Head of caudate nucleus (tissue), 42 donors: ENCODE measurements around the gene LRRC8D.

ENCODE experiments used
- DNase-seq, 42 donors: peaks; one replicate each; pipeline versions ENCODE4 v3.0.0 to v3.0.0-alpha.2; 2020 to 2021; ENCODE audit warnings: mixed read lengths in 7 of 42
- intact Hi-C: fragments of 100-400 bp; cut with DNase I; formaldehyde crosslinking; loops from one replicate; pipeline ENCODE4 v1.15.0; 2022

LRRC8D gene

DNA sequence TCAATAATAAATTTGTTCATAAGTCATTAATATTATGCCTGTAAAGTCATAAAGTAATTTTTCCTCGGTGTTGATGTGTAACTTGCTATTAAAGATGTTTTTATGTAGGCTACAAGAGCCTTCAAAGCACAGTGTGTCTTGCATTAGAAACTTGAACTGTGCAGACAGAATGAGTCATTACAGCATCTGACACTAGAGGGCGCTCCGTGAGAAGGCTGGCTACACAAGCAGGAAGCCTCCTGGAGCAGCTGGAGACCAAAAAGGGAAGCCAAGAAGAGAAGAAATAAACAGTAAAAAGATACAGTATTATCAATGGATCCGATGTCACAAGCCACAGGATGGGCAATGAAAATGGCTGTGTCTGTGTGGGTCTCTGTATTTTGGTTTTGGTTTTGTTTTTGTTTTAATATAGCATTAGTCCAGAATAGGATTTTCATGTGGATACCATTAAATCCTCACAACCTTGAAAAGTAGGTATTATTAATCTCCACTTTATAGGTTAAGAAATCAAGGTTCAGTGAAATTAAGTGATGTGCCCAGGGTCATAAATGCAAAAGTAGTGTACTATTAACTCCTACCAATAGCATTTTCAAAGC lies 16.1 kb upstream of the LRRC8D start:
- intact Hi-C loops: loop anchor here (1.0 kb wide), 1 partner anchor 184 kb away; no protein-coding TSS in a partner anchor

DNA sequence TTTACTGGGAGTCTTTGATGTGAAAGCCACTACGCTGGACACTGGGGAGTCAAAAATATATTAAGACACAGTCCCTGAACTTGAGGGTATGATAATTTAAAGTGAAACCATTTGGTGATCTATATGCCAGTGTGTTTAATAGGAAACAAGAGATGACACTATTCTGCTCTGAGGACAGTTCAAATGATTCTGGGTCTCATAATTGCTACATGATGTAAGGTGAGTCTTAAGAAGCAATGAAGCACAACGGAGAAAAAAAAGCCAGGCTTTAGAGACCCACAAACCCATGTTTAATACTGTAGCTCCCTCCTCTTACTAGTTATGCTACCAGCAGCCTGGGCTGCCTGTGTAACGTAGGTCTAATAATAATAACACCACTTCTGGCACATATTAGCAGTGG lies 14.2 kb upstream of the LRRC8D start:
- no peak for DNase-seq
- intact Hi-C loops: no loop called here

More for the DNA sequence above, 16.1 kb upstream of the LRRC8D start:
- DNase-seq: peak; percentile 69 to 98 (median 93)

DNA sequence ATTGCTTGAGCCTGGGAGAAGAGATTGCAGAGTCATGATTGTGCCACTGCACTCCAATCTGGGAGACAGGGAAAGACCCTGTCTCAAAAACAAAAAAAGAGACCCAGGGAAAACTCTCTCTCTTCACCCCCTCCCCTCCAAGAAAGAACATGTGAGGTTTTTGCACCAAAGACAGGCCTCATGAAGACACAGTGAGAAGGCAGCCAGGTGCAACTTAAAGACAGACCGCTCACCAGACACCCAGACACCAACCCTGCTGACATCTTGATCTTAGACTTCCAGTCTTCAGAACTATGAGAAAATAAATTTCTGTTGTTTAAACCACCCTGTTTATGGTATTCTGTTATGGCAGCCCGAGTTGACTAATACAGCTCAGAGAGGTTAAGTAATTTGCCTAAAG lies 13.3 kb upstream of the LRRC8D start:
- intact Hi-C loops: no loop called here
- DNase-seq: no peak

DNA sequence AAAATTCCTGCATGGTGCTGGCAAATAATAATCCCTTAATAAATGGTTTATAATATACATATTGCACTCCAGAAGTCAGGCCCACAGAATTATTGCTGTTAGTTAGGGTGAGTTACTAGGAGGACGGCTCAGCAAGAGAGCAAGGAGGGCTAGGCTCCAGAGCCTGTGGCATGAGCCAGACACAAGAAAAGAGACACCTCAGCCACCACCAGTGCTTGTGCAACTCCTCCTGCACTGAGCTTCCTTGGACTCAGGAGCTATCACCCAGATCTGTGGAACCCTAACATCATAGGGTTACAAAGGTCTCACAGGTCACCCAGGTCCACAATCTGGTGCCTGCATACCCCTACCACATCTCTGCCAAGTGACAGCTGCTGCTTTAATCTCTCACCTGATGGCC lies 12.8 kb upstream of the LRRC8D start:
- intact Hi-C loops: no loop called here
- no peak for DNase-seq

DNA sequence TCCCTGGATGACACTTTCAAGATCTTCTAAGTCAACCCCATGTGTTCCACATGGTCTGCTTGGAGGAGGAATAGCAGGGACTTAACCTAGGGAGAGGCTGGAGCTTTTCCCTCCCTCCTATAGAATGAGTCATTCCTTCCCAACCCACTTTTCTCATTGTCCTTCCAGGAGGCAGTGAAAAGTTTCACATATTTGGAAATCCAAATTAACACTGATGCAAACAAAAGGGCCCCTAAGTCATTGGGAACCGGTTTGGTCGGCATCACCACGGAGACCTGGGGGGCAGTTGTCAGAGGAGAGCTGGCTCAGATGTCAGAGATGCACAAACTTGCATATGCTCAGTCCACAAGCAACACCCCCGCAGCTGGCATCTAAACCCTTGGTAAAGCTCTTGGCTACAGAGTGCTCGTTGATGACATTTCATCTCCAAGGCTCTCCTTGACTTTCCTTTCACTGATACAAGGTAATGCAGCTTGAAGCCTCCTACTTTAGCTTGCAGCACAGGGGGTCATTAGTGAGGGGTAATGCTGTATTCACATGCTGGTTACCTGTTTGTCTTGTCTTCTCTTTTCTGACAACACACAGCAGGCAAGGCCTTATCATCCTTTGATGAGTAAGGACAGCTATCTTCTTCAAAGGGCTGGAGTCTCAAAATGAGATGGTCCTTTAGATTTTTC lies 12.3 kb upstream of the LRRC8D start:
- DNase-seq: no peak
- intact Hi-C loops: no loop called here

DNA sequence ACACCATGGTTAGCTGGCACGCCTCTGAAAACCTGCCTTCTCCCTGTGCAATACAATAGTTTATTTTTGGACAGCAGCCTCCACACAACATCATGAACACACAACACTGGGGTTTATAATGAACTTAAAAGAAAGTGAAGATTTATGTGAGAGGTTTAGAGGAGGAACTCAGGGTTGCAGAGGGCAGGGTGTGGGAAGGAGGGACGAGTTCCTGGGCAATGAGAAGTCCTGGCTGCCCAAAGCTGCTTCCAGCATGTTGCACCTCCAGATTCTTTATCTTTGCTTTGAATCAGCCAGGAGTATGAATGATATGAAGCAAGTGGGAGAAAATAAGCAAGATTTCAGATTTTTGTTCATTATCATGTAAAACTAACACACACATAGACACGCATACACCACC lies 11.3 kb upstream of the LRRC8D start:
- DNase-seq: no peak
- intact Hi-C loops: no loop called here

DNA sequence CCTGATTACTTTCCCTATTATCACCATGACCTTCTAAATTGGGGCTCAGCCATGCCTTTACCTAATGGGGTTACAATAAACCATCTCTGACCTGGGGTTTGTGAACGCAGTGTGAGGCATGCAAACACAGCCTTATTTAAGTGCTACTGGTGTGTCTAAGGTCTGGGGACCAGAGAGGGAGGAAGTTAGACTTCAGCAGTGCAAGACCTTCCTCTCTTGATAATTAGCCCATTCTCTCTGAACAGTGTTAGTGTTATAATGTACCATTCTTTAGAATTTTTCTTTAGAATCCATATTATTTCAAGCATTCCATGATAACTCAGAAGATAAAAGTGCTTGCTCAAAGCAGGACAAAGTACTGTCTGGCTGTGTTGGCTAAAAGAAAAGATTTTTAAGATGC lies 10.5 kb upstream of the LRRC8D start:
- DNase-seq: no peak
- intact Hi-C loops: no loop called here

DNA sequence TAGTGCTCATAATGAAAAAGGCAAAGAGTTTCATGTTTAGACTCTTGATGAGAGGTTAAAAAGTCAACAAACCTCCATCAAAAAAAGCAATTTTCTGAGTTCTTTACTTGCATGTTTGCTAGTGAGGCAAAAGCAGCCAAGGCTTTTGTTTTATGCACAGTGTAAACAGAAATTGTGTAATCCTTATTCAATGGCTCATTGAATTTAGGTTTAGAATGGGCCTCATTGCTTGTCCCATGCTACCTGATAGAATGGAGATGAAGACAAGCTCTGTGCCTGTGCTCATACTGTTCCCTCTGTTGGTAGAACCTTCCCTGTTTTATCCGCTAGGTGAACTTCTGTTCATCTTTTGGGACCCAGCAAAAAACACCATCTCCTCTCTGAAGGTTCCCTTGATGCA lies 10.0 kb upstream of the LRRC8D start:
- no peak for DNase-seq
- intact Hi-C loops: no loop called here

DNA sequence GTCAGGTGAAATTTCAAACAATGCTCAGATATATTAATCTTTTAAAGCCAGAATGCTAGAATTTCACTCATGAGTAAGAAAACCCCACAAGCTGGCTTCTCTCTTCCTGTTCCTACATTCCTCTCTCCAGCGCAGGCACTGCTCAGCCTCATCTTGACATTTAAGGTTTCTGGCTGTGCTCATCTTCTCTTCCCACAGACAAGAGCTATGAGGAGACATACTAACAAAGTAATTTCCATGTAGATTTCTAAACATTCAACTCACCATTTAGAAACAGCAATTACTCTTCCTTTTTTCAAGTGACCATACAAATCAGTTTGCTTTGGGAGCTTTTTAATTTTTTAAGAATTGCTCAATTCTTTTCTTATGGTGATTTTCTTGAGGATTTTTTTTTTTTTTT lies 7.8 kb upstream of the LRRC8D start:
- DNase-seq: peak in 11 of 42 donors; percentile 8 to 54 (median 30)
- intact Hi-C loops: no loop called here

DNA sequence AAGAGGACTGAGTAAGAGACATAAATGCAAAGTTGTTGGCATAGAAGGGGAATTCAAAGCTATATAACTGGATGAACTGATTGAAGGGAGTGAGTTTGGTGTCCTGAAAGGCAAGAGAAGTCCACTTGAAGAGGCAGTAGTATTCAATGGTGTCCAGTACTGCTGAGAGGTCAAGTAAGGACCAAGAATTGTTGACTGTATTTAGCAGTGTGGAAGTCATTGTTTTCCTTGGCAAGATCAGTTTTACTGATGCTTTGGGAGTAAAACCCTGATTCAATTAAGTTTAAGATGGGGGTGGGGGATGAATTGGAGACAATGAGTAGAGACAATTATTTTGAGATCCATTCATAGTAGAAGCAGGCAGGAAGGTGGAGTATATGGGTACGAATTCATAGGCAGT lies 5.8 kb upstream of the LRRC8D start:
- intact Hi-C loops: no loop called here
- DNase-seq: no peak

DNA sequence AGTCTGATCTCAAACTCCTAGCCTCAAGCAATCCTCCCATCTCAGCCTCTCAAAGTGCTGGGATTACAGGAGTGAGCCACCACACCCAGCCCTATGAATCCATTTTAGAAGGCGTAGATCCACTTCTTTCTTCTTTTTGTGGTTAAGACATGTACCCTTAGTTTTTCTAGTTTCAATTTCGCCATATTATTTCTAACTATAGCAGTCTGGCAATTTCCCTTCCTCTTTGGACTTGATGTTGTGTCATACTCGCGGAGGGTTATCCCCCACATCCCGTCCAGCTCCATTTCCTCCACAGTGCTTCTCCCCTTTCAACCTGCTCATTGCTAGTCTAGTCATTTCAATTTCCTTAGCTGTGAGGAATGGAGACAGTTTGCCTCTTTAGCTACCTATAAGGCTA lies 5.2 kb upstream of the LRRC8D start:
- intact Hi-C loops: no loop called here

DNA sequence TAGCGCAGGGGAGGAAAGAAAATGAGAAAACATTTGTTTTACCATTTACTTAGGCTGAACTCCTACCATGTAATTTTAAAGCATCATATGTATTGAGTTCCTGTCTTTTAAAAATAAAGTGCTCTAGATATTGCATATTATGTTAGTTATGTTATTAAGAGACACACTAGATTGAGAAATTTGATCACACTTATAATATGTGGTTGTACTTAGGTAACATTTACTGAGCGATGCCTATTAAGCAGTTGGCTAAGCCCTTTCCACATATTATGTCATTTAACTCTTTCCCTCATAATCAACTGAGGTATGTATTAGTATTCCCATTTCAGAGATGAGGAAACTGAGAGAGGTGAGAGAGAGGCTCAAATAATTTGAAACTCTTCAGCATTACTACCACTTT lies 4.5 kb upstream of the LRRC8D start:
- DNase-seq: no peak

More for the DNA sequence above, 5.2 kb upstream of the LRRC8D start:
- DNase-seq: no peak

DNA sequence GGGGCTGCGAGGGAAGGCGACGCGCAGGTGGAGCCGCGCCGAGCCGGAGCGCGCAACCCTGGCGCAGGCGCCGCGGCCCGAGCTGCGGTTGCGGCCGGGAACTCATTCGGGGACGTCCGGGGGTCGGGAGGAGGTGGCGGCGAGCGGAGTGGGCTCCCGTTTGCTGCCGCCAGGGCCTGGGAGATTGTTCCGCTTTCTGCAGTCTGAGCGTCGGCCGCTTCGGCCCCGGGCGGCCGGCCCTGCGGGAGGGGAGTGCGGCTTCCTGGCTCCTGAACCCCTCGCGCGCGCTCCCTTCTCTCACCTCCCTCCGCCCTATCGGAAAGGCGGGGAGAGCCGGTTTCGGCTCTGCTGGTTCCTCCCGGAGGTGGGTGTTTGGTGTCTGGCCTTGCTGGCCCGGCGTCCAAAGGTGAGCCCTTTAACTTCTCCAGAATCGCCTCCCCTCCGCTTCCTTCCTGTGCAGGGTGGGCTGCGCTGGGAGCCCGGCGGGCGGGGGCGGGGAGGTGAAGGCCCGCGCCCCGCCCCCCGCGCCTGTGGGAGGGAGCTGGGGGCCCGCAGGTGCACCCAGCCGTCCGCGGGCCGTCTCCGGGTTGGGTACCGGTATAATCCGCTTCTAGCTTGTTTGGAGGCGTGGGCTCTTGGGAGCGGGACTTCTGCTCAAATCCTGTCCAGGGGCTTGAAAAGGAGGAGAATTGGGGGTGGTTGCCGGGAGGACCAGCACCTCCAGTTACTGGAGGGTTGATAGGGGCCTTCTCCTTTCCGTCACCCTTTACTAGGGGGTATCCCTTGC lies 683 bp downstream of the LRRC8D start:
- intact Hi-C loops: no loop called here
- DNase-seq: peak in 37 of 42 donors; percentile 15 to 75 (median 48)

More for the DNA sequence above, 4.5 kb upstream of the LRRC8D start:
- intact Hi-C loops: no loop called here

DNA sequence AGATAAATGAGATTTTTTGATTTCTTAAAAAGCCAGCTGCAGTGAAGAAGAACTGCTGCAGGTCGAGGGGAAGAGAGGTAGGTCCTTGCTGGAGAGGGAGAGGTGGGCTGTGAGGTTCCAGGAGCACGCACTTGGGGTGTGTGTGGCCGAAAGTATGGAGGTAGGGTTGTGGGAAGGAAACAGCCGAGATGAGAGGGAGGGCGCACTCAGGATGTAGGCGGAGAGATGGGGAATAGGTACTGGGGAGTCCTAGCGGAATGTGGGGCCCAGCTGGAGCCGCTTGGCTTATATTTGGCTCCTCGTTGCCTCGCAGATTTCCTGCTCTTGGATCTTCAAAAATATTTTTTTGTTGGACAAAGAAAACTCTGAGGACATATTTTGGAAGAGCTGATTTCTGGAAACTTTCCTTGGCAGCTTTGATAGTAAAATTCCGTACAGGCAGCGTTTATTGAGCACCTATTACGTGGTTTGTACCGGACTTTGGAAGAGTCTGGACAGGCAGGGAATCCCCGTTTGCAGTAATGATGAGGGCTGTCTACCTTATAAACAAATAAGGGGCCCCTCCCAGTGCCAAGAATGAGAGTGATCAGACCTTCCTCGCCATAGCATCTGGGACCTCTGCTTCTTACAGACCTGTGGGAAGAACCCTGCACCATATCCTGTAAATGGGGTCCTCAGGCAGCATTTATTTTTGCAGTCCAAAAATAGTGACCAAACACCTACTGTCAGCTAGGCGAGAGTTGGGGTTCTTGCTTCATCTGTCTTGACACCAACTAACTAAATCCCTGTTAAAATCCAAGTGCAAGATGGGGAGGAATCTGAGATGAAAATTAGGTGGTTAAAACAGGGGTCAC lies 1.5 kb downstream of the LRRC8D start:
- intact Hi-C loops: no loop called here
- peak in 6 of 42 donors; percentile 13 to 65 (median 30) for DNase-seq

DNA sequence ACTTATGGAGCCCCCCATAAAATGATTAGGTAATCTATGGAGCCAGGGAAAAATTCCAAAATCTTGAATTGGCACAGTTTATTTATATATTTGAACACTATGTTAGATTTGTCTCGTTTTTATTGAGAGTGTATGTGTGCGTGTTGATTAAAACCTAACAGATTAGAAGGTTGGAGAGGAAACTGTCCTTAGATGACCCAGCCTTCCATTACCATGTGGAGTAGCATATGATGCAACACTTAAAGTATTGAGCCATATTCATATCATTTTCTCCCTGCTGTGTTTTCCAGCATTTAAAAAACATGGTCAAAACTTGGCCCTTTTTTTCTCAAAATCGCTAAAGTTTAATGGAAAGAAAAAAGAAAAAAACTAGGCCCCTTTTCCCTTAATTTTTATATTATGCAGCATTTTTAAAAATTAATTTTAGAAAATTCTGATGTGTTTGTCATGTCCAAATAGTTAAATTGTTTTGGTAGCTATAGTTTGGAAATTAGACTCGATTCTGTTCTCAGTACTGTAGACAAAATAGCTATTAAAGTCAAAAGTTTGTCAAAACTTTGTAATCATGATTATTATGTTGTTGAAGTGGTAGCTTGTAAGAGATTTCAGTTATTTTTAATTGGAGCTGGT lies 2.3 kb downstream of the LRRC8D start:
- no peak for DNase-seq
- intact Hi-C loops: no loop called here

DNA sequence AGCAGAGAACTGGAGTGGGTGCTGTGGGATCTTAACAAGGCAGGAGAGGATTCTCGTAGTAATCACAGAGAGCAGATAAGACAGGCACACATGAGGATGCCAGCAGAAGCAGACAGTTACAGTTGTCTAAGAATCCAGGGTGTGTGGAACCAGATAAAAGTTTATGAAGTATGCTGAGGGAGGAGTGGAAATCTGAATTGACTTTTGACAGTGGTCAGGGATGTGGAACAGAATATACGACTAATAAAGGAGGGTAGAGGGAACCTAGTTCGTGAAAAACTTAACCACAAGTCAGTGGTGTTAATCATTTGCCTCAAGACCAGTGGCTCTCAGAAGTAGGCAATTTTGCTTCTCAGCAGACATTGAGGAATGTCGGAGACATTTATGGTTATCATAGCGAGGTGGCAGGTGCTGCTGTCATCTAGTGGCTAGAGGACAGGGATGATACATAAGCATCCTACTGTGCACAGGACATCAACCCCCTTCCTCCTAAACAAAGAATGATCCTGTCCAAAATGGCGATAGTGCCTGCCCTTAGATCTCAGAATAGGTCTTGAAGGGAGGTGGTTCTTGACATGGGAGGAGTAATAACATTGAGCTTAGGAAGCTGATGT lies 3.0 kb downstream of the LRRC8D start:
- intact Hi-C loops: no loop called here
- no peak for DNase-seq

DNA sequence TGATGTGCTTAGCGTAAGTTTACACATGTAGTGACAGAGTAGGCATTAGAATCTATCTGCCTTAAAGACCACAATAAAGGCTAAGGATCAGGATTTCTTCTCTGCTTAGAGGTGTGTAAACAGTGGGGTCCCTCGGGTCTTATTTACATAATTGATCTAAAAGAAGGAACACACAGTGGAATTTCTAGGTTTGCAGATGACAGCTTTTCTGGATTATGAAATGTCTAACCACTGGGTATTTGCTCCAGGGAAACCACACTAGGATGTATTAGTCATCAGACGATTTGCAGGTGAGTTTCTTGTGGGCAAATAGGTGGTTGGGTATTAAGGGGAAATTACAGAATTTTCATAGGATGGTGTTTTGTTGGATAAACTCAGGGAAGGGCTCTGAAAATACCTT lies 5.8 kb downstream of the LRRC8D start:
- intact Hi-C loops: no loop called here
- no peak for DNase-seq

DNA sequence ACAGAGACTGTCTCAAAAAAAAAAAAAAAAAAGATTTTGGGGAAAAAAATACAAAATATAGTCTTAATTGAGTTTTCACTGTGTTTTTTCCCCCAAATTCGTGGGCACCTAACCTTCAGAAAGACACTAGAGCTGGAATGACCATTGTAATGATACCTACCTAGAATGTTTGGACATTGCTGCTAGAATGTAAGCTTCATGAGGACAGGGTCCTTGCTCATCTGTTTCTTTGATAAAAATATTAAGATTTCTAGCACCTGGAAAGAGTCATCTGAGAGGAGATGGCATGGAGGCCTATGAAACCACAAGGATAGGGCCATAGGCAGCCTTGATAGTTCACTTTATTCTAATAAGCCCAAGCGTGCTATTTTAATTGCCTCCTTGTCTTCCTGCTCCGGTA lies 6.5 kb downstream of the LRRC8D start:
- no peak for DNase-seq
- intact Hi-C loops: no loop called here

DNA sequence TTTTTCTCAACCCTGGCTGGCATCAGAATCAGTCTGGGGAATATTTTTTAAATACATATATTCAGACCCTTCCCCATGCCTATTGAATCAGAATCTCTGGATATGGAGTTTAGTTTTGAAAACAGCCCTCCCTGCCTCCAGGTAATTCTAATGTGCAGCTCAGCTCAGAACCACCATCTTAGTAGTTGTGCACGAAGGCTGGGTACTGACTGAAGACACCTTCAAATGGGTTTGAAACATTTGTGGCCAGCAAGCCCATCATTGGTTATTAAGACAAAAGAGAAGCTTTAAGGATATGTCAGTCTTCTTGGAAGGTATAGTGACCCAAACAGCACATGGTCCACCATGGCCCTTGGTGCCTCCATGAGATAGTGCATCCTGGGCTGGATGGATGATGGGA lies 7.1 kb downstream of the LRRC8D start:
- DNase-seq: no peak
- intact Hi-C loops: no loop called here
